Activated B cell treated with CpG ODN at 0.5 μM for 24 hours (primary cell): ENCODE results near the gene ARHGAP26. TPM values are rescaled to one million over a fixed set of nuclear protein-coding genes. Genes with fewer than 3 reads are reported as not detected.

Source experiments
- ATAC-seq: fragments of 200-7000 bp; cut with Tn5 transposase; one replicate; pipeline ENCODE4 v1.10.0; 2021; ENCODE audit warnings: low read depth, mild to moderate bottlenecking, moderate library complexity
- CTCF ChIA-PET: fragments of 350-600 bp; sonication (Branson Sonifier 250); formaldehyde crosslinking; loops from one replicate; lab custom pipeline; 2021; ENCODE audit warnings: antibody characterized with exemption; lab: Charles Lee
- POLR2A ChIA-PET: fragments of 350-600 bp; sonication (Branson Sonifier 250); formaldehyde crosslinking; loops from one replicate; lab custom pipeline; 2021; ENCODE audit warnings: antibody characterized with exemption; lab: Charles Lee
- DNase-seq: peaks from one replicate; pipeline ENCODE4 v3.0.0; 2022
- H3K27ac Mint-ChIP-seq: one replicate; pipeline ENCODE4 v1.8.0; 2020; ENCODE audit warnings: mixed read lengths
- H3K27me3 Mint-ChIP-seq: one replicate; pipeline ENCODE4 v1.8.0; 2021; ENCODE audit warnings: mixed read lengths
- H3K36me3 Mint-ChIP-seq: one replicate; pipeline ENCODE4 v1.8.0; 2021; ENCODE audit warnings: low read depth, mixed read lengths
- H3K4me1 Mint-ChIP-seq: one replicate; pipeline ENCODE4 v1.8.0; 2021; ENCODE audit warnings: mixed read lengths
- H3K4me3 Mint-ChIP-seq: one replicate; pipeline ENCODE4 v1.8.0; 2020; ENCODE audit warnings: mild to moderate bottlenecking, mixed read lengths
- H3K9me3 Mint-ChIP-seq: one replicate; pipeline ENCODE4 v1.8.0; 2020; ENCODE audit warnings: mixed read lengths
- intact Hi-C: fragments of 100-400 bp; cut with micrococcal nuclease; formaldehyde crosslinking; loops from one replicate; pipeline ENCODE4 v1.15.1; 2024
- total RNA-seq: library from RNA; stranded (reverse); gene quantifications from 2 replicates; pipeline ENCODE4 v1.2.3, GENCODE V29; 2022
- TF ChIP-seq, protein P1 (sequence below): fragments of 200-600 bp; IDR thresholded peaks from one replicate; pipeline ENCODE4 v1.8.0; 2022; ENCODE audit warnings: antibody characterized with exemption, mild to moderate bottlenecking

Gene ARHGAP26
- total RNA-seq, 1 donor from 2014 or later = 20.9 TPM

DNA sequence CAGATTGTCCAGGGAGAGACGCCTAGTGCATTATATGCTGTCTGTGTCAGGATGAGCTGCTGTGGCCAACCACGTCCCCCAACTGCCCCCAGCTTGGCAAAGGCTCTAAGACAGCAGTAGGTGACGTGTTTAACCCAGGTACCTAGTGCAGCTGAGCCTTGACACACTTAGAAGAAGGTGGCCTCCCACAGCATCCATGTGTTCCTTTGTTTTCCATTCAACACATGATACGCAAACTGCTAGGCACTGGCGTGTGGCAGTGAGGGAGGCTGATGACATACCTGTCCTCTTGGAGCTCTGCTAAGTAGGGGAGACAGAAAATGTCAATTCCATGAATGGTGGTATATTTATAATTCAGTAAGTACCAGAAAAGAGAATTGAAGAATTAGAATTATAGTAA is 341.6 kb downstream of the ARHGAP26 start:
- ATAC-seq (no peak), DNase-seq (no peak)
- TF ChIP-seq, protein P1, sequence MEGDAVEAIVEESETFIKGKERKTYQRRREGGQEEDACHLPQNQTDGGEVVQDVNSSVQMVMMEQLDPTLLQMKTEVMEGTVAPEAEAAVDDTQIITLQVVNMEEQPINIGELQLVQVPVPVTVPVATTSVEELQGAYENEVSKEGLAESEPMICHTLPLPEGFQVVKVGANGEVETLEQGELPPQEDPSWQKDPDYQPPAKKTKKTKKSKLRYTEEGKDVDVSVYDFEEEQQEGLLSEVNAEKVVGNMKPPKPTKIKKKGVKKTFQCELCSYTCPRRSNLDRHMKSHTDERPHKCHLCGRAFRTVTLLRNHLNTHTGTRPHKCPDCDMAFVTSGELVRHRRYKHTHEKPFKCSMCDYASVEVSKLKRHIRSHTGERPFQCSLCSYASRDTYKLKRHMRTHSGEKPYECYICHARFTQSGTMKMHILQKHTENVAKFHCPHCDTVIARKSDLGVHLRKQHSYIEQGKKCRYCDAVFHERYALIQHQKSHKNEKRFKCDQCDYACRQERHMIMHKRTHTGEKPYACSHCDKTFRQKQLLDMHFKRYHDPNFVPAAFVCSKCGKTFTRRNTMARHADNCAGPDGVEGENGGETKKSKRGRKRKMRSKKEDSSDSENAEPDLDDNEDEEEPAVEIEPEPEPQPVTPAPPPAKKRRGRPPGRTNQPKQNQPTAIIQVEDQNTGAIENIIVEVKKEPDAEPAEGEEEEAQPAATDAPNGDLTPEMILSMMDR = no peak
- Mint-ChIP-seq H3K4me1 (peaks cover 9% of the 10 kb centered on the region), H3K27me3 (no peaks in the 10 kb centered on the region), H3K4me3 (no peak overlapping the region), H3K9me3 (no peaks in the 10 kb centered on the region), H3K36me3 (no peaks in the 10 kb centered on the region), H3K27ac (no peak overlapping the region)
- intact Hi-C loops = no loop called here
- ChIA-PET CTCF (no interaction called here), POLR2A (no interaction called here)

DNA sequence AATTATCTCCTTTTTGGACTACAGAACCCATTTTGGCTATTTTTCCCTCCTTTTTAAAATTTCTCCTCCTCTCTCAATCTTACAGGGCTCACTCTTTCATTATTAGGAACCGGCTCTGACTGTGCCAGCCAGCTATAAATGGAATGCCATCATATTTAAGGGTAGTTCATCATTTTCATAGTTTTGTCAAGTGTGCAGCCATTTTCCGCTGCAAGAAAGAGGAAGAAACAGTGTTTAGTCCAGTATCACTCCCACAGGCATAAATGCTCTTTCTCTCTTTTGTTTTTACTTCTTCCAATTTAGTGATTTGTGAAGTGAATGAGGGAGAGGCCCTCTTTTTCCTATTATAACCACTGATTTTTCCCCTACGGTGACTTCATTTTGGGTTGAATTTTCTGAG is 343.3 kb downstream of the ARHGAP26 start:
- POLR2A ChIA-PET = interaction anchor here (0.6 kb wide), 1 partner anchor 473 kb away, joined by 13 read pairs; no protein-coding TSS in a partner anchor

DNA sequence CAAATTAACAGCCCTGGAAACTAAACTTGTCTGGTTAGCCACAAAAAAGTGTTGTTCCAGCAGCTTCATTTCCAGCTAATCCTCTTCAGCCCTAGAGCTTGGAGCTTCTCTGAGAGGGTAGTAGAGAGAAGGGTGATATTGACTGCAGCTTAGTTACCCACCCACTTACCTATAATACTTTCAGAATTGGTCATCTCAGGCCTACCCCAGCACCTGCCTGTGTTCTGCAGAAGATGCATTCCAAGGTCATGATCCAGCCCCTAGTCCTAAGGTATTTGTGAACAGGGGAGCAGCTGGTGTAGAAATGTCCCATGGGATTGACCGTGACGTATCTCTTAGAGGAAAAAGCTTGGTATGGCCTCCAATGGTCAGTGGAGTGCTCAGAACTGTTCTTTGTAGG is 344.3 kb downstream of the ARHGAP26 start:
- ChIA-PET CTCF (no interaction called here), POLR2A (no interaction called here)
- H3K9me3 Mint-ChIP-seq = no peaks in the 10 kb centered on the region
- TF ChIP-seq, protein P1 = no peak
- no peak for DNase-seq
- H3K36me3 Mint-ChIP-seq = no peaks in the 10 kb centered on the region
- no peaks in the 10 kb centered on the region for H3K27me3 Mint-ChIP-seq
- intact Hi-C loops = no loop called here
- peaks cover 26% of the 10 kb centered on the region for H3K4me1 Mint-ChIP-seq
- H3K27ac Mint-ChIP-seq = no peak overlapping the region
- no peak overlapping the region for H3K4me3 Mint-ChIP-seq
- ATAC-seq = no peak

More for the DNA sequence above, 343.3 kb downstream of the ARHGAP26 start:
- Mint-ChIP-seq H3K27ac (no peak overlapping the region), H3K9me3 (no peaks in the 10 kb centered on the region), H3K27me3 (no peaks in the 10 kb centered on the region), H3K4me1 (peaks cover 17% of the 10 kb centered on the region), H3K36me3 (no peaks in the 10 kb centered on the region), H3K4me3 (no peak overlapping the region)
- intact Hi-C loops = no loop called here
- ATAC-seq (no peak), DNase-seq (no peak)
- TF ChIP-seq, protein P1 = no peak
- CTCF ChIA-PET = no interaction called here

DNA sequence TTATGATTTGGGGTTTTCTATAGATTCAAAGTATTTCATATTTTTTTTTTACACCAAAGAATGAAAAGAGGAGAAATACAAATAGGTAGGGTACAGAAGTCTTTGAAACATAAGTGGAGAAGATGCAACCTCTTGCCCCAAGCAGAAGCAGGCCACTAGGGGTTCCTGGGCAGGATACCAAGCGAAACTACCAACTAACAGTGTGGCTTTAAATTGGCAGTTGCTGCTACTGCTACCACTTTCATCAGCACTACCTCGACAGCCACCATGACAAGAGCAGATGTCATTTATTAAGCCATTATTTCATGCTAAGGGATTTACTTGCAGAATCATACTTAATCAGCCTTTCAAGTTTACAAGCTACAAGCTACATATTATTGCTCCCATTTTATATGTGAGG is 345.2 kb downstream of the ARHGAP26 start:
- H3K36me3 Mint-ChIP-seq = peaks cover under 1% of the 10 kb centered on the region
- H3K27ac Mint-ChIP-seq = no peak overlapping the region
- CTCF ChIA-PET = no interaction called here
- TF ChIP-seq, protein P1 = no peak
- H3K4me1 Mint-ChIP-seq = peaks cover 28% of the 10 kb centered on the region
- H3K4me3 Mint-ChIP-seq = no peak overlapping the region
- ATAC-seq = no peak
- H3K9me3 Mint-ChIP-seq = no peaks in the 10 kb centered on the region
- H3K27me3 Mint-ChIP-seq = no peaks in the 10 kb centered on the region
- no peak for DNase-seq
- POLR2A ChIA-PET = no interaction called here
- intact Hi-C loops = loop anchor here (5.0 kb wide), 1 partner anchor 113 kb away; no protein-coding TSS in a partner anchor

DNA sequence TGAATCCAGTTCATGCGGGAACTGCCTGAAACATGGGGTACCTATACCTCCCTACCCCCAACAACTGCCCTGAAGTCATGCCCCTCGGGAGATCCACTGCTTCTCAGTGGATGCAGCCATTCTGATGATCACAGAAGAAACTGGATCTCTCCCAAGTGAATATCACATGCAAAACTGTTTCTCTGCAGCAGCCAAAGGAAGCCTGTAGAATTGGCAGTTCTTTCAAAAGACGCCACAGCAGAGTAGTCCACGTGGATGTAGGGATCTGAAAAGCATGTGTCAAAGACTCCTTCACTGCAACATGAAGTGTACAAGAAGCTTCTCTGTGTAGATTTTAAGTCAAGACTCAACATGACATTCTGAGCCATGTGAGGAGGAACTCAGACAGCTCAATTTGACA is 346.6 kb downstream of the ARHGAP26 start:
- no peak for DNase-seq
- Mint-ChIP-seq H3K4me3 (no peak overlapping the region), H3K4me1 (peaks cover 28% of the 10 kb centered on the region), H3K36me3 (peaks cover 6% of the 10 kb centered on the region), H3K27ac (no peak overlapping the region), H3K9me3 (no peaks in the 10 kb centered on the region), H3K27me3 (no peaks in the 10 kb centered on the region)
- TF ChIP-seq, protein P1 = no peak
- intact Hi-C loops = loop anchor here (5.0 kb wide), 1 partner anchor 115 kb away; no protein-coding TSS in a partner anchor
- ChIA-PET POLR2A (no interaction called here), CTCF (no interaction called here)
- ATAC-seq = no peak
